ENCODE data around the gene PLA2G4E.

DNA sequence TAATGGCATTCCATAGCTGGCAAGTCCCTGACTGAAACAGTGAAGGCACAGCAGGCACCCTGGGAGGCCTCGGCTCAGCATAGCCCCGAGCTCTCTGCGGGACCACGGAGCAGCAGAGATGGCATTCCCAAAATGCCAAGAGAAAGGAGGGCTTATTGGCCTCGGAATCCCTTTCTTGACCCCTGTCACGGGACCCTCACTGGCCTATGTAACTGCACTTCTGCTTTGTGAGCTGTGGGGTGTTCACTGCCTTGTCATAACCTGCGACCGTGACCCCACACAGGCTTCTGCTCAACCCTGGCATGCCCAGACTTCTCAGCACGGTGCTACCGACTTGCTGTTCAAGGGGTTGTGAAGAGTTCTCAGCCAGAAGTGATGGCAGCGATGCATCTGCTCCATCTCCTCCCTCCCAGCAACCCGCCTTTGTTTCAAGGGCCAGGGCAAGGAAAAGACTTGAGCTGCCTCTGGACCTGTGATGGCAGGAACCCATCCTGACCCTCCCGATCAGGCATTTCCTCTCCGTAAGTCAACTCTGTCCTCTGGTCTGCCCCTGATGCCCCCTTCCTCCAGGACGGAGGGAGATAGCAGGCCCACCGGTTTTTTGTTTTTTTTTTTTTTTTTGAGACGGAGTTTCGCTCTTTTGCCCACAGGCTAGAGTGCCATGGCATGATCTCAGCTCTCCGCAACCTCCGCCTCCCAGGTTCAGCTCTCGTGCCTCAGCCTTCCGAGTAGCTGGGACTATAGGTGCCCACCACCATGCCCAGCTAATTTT, 79.0 kb downstream of the PLA2G4E start:
- TF ChIP-seq, protein P1, sequence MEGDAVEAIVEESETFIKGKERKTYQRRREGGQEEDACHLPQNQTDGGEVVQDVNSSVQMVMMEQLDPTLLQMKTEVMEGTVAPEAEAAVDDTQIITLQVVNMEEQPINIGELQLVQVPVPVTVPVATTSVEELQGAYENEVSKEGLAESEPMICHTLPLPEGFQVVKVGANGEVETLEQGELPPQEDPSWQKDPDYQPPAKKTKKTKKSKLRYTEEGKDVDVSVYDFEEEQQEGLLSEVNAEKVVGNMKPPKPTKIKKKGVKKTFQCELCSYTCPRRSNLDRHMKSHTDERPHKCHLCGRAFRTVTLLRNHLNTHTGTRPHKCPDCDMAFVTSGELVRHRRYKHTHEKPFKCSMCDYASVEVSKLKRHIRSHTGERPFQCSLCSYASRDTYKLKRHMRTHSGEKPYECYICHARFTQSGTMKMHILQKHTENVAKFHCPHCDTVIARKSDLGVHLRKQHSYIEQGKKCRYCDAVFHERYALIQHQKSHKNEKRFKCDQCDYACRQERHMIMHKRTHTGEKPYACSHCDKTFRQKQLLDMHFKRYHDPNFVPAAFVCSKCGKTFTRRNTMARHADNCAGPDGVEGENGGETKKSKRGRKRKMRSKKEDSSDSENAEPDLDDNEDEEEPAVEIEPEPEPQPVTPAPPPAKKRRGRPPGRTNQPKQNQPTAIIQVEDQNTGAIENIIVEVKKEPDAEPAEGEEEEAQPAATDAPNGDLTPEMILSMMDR (IDR thresholded peaks at IDR 0.05; ENCODE audit: low read length) = no peak
- TF ChIP-seq EZH2 (IDR thresholded peaks at IDR 0.05; ENCODE audit: borderline replicate concordance, low read length) = no peak
